Mesenteric fat pad (tissue), 1 donor: ENCODE data around the gene RPL3. TPM values are rescaled to one million over a fixed set of nuclear protein-coding genes. Genes with fewer than 3 reads are reported as not detected.

Source experiments
- DNase-seq: peaks from one replicate; pipeline ENCODE4 v3.0.0-alpha.2; 2020; ENCODE audit warnings: low spot score
- total RNA-seq: library from RNA; stranded (reverse); fragmentation: NEBNext Ultra II Directional; extraction: Animal tissue kit (Norgen Biotek cat#: 25700); gene quantifications from one replicate; pipeline ENCODE4 v1.2.1, GENCODE V29; 2021
- donor health status: DM: yes; HTN: yes; CAD: no.

RPL3 gene
- total RNA-seq, 1 donor from 2014 or later: 1,402 TPM

GRCh38 chr22:39317775-39318506 is 1.5 kb downstream of the RPL3 start:
- no peak for DNase-seq

- no peak for DNase-seq
These were observed 2.2 kb downstream of the RPL3 start for GRCh38 chr22:39317084-39317774.

GRCh38 chr22:39316440-39317083 is 2.9 kb downstream of the RPL3 start:
- DNase-seq: no peak

GRCh38 chr22:39315389-39315788 is 4.0 kb downstream of the RPL3 start:
- no peak for DNase-seq

- no peak for DNase-seq
These were observed 5.0 kb downstream of the RPL3 start for GRCh38 chr22:39314251-39314971.

GRCh38 chr22:39313258-39314001 is 6.0 kb downstream of the RPL3 start:
- DNase-seq: no peak

- DNase-seq: no peak
These were observed 7.0 kb downstream of the RPL3 start for GRCh38 chr22:39312410-39312809.

- DNase-seq: no peak
These were observed 7.6 kb downstream of the RPL3 start for GRCh38 chr22:39311592-39312400.

GRCh38 chr22:39309881-39310714 is 9.3 kb downstream of the RPL3 start:
- no peak for DNase-seq

- no peak for DNase-seq
These were observed 10.0 kb downstream of the RPL3 start for GRCh38 chr22:39309364-39309861.

GRCh38 chr22:39308614-39309363 is 10.6 kb downstream of the RPL3 start:
- no peak for DNase-seq

GRCh38 chr22:39306456-39307361 is 12.7 kb downstream of the RPL3 start:
- DNase-seq: no peak

- no peak for DNase-seq
These were observed 15.3 kb downstream of the RPL3 start for GRCh38 chr22:39303892-39304671.

- no peak for DNase-seq
These were observed 16.1 kb downstream of the RPL3 start for GRCh38 chr22:39303358-39303757.

- DNase-seq: no peak
These were observed 16.9 kb downstream of the RPL3 start for GRCh38 chr22:39302431-39302960.

GRCh38 chr22:39301926-39302325 is 17.5 kb downstream of the RPL3 start:
- DNase-seq: no peak
